Neural cell (in vitro differentiated cells): ENCODE results near the gene OPRL1. TPM values are rescaled to one million over a fixed set of nuclear protein-coding genes. Genes with fewer than 3 reads are reported as not detected.

ENCODE experiments used
- H2AFZ ChIP-seq: fragments of 200-600, 300-800 bp; sonication (generic), shearing (Covaris generic); 2 replicates; pipeline ENCODE4 v1.6.0; 2014; ENCODE audit warnings: low read depth, mild to moderate bottlenecking, antibody characterized with exemption, low read length, moderate library complexity
- H3F3A ChIP-seq: fragments of 200-600 bp; shearing (Covaris generic); 2 replicates; pipeline ENCODE4 v1.6.1; 2016; ENCODE audit warnings: mild to moderate bottlenecking, moderate library complexity, mixed read lengths, antibody characterized with exemption, low read length; ENCODE audit not compliant: insufficient read depth, poor library complexity, severe bottlenecking
- H3K27ac ChIP-seq: fragments of 200-600, 300-800 bp; sonication (generic), shearing (Covaris generic); 2 replicates; pipeline ENCODE4 v1.5.1; 2014; ENCODE audit warnings: mild to moderate bottlenecking, low read length, moderate library complexity
- H3K27me3 ChIP-seq: fragments of 300-800, 200-600 bp; sonication (generic), shearing (Covaris generic); 2 replicates; pipeline ENCODE4 v1.6.0; 2014; ENCODE audit warnings: mild to moderate bottlenecking, low read depth, low read length, moderate library complexity; ENCODE audit not compliant: insufficient read depth
- H3K36me3 ChIP-seq: fragments of 300-800, 200-600 bp; sonication (generic), shearing (Covaris generic); 2 replicates; pipeline ENCODE4 v1.5.1; 2014; ENCODE audit warnings: mild to moderate bottlenecking, antibody characterized with exemption, low read length, moderate library complexity; ENCODE audit not compliant: insufficient read depth
- H3K4me2 ChIP-seq: fragments of 300-800, 200-600 bp; sonication (generic), shearing (Covaris generic); 2 replicates; pipeline ENCODE4 v1.6.0; 2014; ENCODE audit warnings: mild to moderate bottlenecking, low read length
- H3K4me3 ChIP-seq: fragments of 300-800, 200-600 bp; sonication (generic), shearing (Covaris generic); 2 replicates; pipeline ENCODE4 v1.5.1; 2014; ENCODE audit warnings: mild to moderate bottlenecking, low read length, moderate library complexity
- H3K79me2 ChIP-seq: fragments of 200-600 bp; shearing (Covaris generic); replicated peaks from 2 replicates; pipeline ENCODE4 v1.6.0; 2014; ENCODE audit warnings: mild to moderate bottlenecking, low read length, moderate library complexity; ENCODE audit not compliant: insufficient read depth
- H3K9ac ChIP-seq: fragments of 300-800, 200-600 bp; sonication (generic), shearing (Covaris generic); 2 replicates; pipeline ENCODE4 v1.6.1; 2016; ENCODE audit warnings: mild to moderate bottlenecking, low read length, mixed read lengths
- H3K9me2 ChIP-seq: fragments of 200-600 bp; shearing (Covaris generic); 2 replicates; pipeline ENCODE4 v1.6.1; 2016; ENCODE audit warnings: mild to moderate bottlenecking, low read length, mixed read lengths; ENCODE audit not compliant: insufficient read depth
- H3K9me3 ChIP-seq: fragments of 200-600, 300-800 bp; sonication (generic), shearing (Covaris generic); 2 replicates; pipeline ENCODE4 v1.6.1; 2016; ENCODE audit warnings: mild to moderate bottlenecking, mixed run types, low read length, moderate library complexity, mixed read lengths
- H4K20me1 ChIP-seq: fragments of 200-600 bp; shearing (Covaris generic); 2 replicates; pipeline ENCODE4 v1.6.1; 2016; ENCODE audit warnings: mild to moderate bottlenecking, mixed run types; ENCODE audit not compliant: insufficient read depth
- CTCF ChIP-seq: fragments of 450-650 bp; IDR thresholded peaks from 2 replicates; pipeline ENCODE4 v1.5.1; 2014; ENCODE audit warnings: antibody characterized with exemption, mild to moderate bottlenecking, moderate library complexity; ENCODE audit not compliant: poor library complexity, severe bottlenecking
- EP300 ChIP-seq: fragments of 450-650 bp; conservative IDR thresholded peaks from 2 replicates; pipeline ENCODE4 v1.6.1; 2014; ENCODE audit warnings: antibody characterized with exemption, mild to moderate bottlenecking, moderate library complexity; ENCODE audit not compliant: poor library complexity, severe bottlenecking
- EZH2 ChIP-seq: fragments of 200-600, 300-800 bp; shearing (Covaris generic), sonication (generic); IDR thresholded peaks from 2 replicates; pipeline ENCODE4 v1.6.1; 2014; ENCODE audit warnings: antibody characterized with exemption, low read length, borderline replicate concordance, mild to moderate bottlenecking; ENCODE audit not compliant: insufficient read depth, poor library complexity, severe bottlenecking
- MXI1 ChIP-seq: fragments of 450-650 bp; conservative IDR thresholded peaks from 2 replicates; pipeline ENCODE4 v1.6.1; 2014; ENCODE audit warnings: antibody characterized with exemption, mild to moderate bottlenecking; ENCODE audit not compliant: poor library complexity, severe bottlenecking
- POLR2AphosphoS5 ChIP-seq: IDR thresholded peaks from 2 replicates; pipeline ENCODE4 v1.6.1; 2012
- RAD21 ChIP-seq: fragments of 450-650 bp; conservative IDR thresholded peaks from 2 replicates; pipeline ENCODE4 v1.6.1; 2014; ENCODE audit warnings: antibody characterized with exemption, mild to moderate bottlenecking, moderate library complexity
- REST ChIP-seq: IDR thresholded peaks from 2 replicates; pipeline ENCODE4 v1.6.1; 2012; ENCODE audit warnings: borderline replicate concordance
- SMC3 ChIP-seq: fragments of 450-650 bp; conservative IDR thresholded peaks from 2 replicates; pipeline ENCODE4 v1.6.1; 2014; ENCODE audit warnings: antibody characterized with exemption, mild to moderate bottlenecking, moderate library complexity; ENCODE audit not compliant: poor library complexity
- TAF1 ChIP-seq: IDR thresholded peaks from 2 replicates; pipeline ENCODE4 v1.6.1; 2012; ENCODE audit warnings: low read depth
- polyA plus RNA-seq: library from polyadenylated mRNA; depleted of rRNA; stranded (reverse); fragments of >200 nt; gene quantifications from 2 replicates; pipeline ENCODE4 v1.2.3, GENCODE V29; 2014

The OPRL1 gene
- polyA plus RNA-seq, 1 donor from 2014 or later = 18.3 TPM

GRCh38 chr20:64095455-64095854 lies 15.6 kb downstream of the OPRL1 start:
- Histone ChIP-seq H3K9me2 (no peaks in the 10 kb centered on the region), H3F3A (no peaks in the 10 kb centered on the region), H3K9ac (no peak overlapping the region), H3K9me3 (no peaks in the 10 kb centered on the region), H3K4me2 (no peak overlapping the region), H2AFZ (no peak overlapping the region), H3K36me3 (no peaks in the 10 kb centered on the region), H3K4me3 (peak overlapping the region; percentile 25), H4K20me1 (no peaks in the 10 kb centered on the region), H3K27me3 (no peaks in the 10 kb centered on the region), H3K27ac (no peak overlapping the region), H3K79me2 (peaks cover 6% of the 10 kb centered on the region)
- TF ChIP-seq EP300 (no peak), MXI1 (no peak), EZH2 (no peak), POLR2AphosphoS5 (no peak), SMC3 (no peak), REST (no peak), CTCF (no peak), RAD21 (no peak), TAF1 (no peak)

GRCh38 chr20:64095927-64096326 lies 16.0 kb downstream of the OPRL1 start:
- TF ChIP-seq POLR2AphosphoS5 (no peak), TAF1 (no peak), REST (no peak), EZH2 (no peak), CTCF (no peak), SMC3 (no peak), EP300 (no peak), RAD21 (no peak), MXI1 (no peak)
- H3F3A ChIP-seq = no peaks in the 10 kb centered on the region
- H3K4me2 ChIP-seq = no peak overlapping the region
- H3K9me2 ChIP-seq = no peaks in the 10 kb centered on the region
- H3K9me3 ChIP-seq = no peaks in the 10 kb centered on the region
- no peaks in the 10 kb centered on the region for H3K27me3 ChIP-seq
- H2AFZ ChIP-seq = no peak overlapping the region
- H3K27ac ChIP-seq = no peak overlapping the region
- no peak overlapping the region for H3K9ac ChIP-seq
- H3K36me3 ChIP-seq = no peaks in the 10 kb centered on the region
- peaks cover 6% of the 10 kb centered on the region for H3K79me2 ChIP-seq
- no peaks in the 10 kb centered on the region for H4K20me1 ChIP-seq
- peak overlapping the region; percentile 25 for H3K4me3 ChIP-seq
